Measurements from ENCODE around the gene RNF115.
"Not testable (repeated sequence)": the region's sequence is repeated elsewhere in the genome, so short reads cannot be mapped to it uniquely, and the experiment has no call there.

Gene RNF115

DNA sequence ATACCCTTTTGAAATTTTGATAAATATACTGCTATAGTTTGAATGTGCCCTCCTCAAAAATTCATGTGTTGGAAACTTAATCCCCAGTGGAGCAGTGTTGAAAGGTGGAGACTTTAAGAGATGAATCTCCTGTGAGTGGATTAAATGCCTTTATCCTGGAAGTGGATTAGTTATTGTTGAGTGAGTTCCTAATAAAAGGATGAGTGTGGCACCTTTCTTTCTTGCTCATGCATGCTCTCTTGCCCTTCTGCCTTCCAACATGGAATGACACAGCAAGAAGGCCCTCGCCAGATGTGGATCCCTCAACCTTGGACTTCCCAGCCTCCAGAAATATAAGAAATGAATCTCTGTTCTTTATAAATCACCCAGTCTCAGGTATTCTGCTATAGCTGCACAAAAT is 52.8 kb downstream of the RNF115 start:
- no peak for DNase-seq

DNA sequence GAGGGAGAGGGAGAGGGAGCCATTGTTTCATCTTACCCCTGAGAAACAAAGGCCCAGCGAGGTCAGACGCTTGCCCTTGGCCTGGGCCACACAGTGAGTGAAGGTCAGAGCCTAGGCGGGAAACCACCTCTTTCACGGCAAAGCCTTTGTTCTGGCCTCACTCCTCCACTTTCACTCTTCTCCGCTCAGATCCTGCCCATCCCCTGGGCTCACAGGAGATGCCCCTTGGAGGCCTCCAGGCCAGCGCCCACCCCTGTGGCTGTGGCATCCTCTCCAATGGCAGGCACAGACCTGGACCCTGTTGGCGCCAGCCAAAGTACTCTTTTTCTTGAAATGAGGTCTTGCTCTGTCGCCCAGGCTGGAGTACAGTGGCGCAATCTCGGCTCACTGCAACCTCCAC is 55.9 kb downstream of the RNF115 start:
- DNase-seq: not testable (repeated sequence)

DNA sequence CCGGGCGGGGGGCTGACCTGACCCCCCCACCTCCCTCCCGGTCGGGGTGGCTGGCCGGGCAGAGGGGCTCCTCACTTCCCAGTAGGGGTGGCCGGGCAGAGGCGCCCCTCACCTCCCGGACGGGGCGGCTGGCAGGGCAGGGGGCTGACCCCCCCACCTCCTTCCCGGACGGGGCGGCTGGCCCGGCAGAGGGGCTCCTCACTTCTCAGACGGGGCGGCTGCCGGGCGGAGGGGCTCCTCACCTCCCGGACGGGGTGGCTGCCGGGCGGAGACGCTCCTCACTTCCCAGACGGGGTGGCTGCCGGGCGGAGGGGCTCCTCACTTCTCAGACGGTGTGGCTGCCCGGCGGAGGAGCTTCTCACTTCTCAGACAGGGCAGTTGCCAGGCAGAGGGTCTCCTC is 57.0 kb downstream of the RNF115 start:
- not testable (repeated sequence) for DNase-seq

DNA sequence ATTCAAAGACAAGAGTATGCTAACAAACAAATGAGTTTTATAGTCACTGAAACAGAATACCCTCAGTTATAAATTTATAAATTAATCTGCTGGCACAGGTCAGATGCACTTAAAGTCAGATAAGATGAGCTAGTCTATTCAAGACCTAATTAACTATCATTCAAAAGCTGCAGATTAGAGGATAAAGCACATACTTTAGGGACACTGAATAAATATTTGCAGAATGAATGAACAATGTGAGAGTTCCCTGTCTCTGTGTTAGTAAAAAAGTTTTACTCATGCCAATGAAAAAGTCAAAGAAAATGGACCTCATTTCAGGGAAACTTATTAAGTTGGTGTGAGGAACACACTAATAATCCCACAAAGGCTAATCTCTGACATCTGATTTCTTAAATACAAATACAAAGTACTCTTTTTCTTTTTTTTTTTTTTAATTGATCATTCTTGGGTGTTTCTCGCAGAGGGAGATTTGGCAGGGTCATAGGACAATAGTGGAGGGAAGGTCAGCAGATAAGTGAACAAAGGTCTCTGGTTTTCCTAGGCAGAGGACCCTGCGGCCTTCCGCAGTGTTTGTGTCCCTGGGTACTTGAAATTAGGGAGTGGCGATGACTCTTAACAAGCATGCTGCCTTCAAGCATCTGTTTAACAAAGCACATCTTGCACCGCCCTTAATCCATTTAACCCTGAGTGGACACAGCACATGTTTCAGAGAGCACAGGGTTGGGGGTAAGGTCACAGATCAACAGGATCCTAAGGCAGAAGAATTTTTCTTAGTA is 58.1 kb downstream of the RNF115 start:
- DNase-seq: not testable (repeated sequence)

DNA sequence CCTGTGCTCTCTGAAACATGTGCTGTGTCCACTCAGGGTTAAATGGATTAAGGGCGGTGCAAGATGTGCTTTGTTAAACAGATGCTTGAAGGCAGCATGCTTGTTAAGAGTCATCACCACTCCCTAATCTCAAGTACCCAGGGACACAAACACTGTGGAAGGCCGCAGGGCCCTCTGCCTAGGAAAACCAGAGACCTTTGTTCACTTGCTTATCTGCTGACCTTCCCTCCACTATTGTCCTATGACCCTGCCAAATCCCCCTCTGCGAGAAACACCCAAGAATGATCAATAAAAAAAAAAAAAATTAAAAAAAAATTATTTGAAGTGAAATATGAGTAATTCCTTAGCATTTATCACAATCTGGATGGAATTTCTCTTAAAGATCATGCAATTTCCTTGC is 58.8 kb downstream of the RNF115 start:
- not testable (repeated sequence) for DNase-seq

DNA sequence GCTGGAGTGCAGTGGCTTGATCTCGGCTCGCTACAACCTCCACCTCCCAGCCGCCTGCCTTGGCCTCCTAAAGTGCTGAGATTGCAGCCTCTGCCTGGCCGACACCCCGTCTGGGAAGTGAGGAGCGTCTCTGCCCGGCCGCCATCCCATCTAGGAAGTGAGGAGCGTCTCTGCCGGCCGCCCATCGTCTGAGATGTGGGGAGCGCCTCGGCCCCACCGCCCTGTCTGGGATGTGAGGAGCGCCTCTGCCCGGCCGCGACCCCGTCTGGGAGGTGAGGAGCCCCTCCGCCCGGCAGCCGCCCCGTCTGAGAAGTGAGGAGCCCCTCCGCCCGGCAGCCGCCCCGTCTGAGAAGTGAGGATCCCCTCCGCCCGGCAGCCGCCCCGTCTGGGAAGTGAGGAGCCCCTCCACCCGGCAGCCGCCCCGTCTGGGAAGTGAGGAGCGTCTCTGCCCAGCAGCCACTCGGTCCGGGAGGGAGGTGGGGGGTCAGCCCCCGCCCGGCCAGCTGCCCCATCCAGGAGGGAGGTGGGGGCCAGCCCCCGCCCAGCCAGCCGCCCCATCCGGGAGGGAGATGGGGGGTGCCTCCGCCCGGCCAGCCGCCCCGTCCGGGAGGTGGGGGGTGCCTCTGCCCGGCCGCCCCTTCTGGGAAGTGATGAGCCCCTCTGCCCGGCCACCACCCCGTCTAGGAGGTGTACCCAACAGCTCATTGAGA is 59.5 kb downstream of the RNF115 start:
- DNase-seq: not testable (repeated sequence)

DNA sequence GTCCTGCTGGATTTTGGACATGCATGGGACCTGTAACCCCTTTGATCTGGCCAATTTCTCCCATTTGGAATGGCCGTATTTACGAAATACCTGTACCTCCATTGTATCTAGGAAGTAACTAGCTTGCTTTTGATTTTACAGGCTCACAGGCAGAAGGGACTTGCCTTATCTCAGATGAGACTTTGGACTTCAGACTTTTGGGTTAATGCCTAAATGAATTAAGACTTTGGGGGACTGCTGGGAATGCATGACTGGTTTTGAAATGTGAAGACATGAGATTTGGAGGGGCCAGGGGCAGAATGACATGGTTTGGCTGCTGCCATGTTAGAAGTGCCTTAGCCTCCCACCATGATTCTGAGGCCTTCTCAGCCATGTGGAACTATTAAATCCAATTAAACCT is 61.9 kb downstream of the RNF115 start:
- not testable (repeated sequence) for DNase-seq

DNA sequence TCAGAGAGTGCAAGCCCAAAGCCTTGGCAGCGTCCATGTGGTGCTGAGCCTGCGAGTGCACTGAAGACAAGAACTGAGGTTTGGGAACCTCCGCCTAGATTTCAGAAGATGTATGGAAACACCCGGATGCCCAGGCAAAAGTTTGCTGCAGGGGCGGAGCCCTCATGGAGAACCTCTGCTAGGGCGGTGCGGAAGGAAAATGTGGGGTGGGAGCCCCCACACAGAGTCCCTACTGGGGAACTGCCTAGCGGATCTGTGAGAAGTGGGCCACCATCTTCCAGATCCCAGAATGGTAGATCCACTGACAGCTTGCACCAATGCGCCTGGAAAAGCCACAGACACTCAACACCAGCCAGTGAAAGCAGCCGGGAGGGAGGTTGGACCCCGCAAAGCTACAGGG is 62.4 kb downstream of the RNF115 start:
- not testable (repeated sequence) for DNase-seq

DNA sequence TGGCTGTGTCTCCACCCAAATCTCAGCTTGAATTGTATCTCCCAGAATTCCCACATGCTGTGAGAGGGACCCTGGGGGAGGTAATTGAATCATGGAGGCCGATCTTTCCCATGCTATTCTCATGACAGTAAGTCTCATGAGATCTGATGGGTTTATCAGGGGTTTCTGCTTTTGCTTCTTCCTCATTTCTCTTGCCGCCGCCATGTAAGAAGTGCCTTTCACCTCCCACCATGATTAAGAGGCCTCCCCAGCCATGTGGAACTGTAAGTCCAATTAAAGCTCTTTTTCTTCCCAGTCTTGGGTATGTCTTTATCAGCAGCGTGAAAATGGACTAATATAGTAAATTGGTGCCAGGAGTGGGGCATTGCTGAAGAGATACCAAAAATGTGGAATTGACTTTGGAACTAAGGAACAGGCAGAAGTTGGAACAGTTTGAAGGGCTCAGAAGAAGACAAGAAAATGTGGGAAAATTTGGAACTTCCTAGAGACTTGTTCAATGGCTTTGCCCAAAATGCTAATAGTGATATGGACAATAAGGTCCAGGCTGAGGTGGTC is 63.4 kb downstream of the RNF115 start:
- not testable (repeated sequence) for DNase-seq

DNA sequence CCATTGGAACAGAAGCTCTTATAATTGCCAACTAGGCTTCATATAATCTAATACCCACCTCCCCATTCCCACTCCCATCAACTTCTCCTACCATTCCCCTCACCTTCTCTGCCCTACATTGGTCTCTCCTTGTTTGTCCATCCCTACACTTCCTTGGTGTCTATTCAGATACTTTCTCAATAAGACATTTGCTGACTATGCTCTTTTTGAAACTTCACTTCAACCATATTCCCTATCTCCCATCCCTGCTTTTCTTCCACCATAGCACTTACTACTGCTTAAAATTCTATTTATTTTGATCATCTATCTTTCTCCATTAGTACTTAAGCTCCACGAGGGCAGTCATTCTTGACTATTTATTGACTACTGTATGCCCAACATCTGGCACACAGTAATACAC is 64.2 kb downstream of the RNF115 start:
- no peak for DNase-seq

DNA sequence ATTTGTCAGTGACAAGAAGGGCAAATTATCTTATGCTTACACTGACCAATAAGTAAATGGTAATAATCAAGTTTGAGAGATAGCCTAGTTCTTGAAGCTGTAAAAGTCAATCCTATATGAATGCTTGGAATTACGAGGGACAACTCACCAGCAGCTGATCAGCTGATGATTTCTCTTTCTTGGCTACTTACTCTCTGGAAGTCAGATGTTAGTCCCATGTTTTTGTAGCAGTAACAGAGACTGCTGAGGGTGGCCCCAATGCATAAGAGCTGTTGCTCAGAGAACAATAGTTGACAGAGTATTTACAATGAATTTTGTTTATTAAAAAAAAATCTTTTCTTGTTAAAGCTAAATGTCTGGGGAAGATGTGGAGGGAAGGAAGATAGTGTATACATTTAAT is 65.3 kb downstream of the RNF115 start:
- DNase-seq: no peak

DNA sequence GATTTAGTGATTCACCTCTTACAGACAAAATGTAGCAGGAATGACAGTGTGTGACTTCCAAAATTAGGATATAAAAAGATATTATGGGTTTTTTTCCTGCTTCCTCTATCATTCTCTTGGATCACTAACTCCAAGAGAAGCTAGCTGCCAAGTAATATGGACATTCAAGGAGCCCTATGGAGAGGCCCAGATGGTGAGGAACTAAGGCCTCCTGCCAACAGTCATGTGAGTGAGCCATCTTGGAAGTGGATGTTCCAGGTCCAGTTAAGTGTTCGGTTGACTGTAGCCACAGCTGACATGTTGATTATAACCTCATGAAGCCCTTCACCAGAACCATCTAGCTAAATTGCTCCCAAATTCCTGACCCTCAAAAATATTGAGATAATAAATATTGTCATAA is 65.8 kb downstream of the RNF115 start:
- no peak for DNase-seq

DNA sequence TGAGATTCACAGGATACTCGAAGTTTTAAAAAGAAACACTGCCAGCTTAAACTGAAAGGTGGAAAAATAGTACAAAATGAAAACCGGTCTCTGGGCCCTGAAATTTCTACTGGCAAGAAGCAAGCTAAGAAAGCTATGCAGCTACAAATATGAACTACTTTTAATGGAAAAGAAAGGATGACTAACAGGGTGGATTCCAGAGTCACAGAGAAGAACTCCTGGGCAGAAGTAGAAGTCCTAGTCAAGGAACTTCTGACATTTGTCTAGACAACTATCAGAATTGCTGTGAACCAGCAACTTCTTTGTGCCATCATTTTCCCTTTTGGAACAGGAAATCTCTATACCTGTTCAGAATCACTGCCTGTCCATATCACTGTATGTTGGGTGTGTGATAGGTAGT is 66.5 kb downstream of the RNF115 start:
- DNase-seq: no peak

DNA sequence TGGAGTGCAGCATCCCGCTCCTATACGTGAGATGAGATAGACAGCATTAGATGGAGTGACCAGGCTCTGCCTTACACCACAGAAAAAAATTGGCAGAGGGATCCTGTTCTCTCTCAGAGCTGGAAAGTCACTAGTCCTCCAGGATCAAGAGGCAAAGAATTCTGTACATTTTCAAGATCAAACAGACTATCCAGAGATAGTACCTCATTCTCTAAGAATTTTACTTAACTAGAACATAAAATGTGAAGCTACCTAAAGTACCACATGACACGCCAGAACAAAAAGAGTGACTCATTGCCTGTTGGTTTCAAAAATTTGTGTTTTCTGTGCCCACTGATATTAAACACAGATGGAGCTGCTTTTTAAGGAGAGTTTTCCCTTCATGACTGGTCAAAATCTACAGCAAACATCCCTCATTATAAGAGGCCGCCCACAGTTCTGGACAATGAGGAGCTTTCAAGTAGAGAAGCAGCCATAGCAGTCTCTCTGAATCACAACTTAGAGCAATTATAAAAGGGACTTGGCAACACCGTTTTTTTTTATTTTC is 72.3 kb downstream of the RNF115 start:
- DNase-seq: no peak

DNA sequence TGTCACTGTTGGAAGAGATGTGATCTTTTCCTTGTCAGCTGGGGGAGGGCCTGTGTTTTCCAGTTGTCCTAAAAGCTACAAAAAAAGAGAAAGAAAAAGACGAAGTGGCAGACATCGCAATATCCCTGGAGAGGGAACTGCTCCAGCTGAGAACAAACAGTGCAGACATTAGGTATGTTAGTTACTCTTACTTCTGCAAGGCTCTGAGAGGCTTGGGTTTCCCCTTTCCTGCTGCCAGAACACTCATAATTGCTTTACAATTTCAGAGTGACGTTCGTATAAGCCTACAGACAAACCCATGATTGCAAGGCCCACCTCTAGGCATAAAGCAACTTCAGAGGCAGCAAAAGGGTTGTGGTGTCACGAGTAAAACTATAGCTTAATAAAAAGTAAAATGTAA is 73.5 kb downstream of the RNF115 start:
- DNase-seq: no peak

DNA sequence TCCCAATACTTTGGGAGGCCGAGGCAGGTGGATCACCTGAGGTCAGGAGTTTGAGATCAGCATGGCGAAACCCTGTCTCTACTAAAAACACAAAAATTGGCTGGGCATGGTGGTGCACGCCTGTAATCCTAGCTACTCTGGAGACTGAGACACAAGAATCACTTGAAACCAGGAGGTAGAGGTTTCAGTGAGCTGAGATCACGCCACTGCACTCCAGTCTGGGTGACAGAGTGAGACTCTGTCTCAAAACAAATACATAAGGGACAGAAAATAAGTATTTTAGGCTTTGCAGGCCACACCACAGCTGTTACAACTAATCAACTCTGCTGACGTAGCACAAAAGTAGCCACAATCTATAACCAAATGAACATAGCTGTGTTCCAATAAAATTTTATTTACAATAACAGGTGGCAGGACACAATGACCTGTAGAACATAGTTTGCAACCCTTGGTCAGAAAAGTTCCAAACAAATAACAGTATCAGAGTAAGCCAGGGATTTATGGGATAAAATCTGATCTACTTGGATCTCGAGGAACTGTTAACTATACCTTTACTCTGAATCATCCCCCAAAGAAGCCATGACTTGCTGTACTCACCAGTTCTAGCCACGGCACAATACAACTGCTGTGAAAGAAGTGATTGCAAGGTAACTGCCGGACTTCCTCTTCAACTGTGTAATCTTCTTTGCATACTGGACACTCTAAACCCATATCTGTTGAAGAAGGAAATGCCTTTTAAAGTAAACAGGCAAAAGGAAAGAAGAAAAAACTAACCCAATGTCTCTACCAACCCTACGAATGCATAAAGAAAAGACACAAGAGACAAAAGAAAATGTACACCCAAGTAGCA is 76.3 kb downstream of the RNF115 start:
- DNase-seq: no peak

DNA sequence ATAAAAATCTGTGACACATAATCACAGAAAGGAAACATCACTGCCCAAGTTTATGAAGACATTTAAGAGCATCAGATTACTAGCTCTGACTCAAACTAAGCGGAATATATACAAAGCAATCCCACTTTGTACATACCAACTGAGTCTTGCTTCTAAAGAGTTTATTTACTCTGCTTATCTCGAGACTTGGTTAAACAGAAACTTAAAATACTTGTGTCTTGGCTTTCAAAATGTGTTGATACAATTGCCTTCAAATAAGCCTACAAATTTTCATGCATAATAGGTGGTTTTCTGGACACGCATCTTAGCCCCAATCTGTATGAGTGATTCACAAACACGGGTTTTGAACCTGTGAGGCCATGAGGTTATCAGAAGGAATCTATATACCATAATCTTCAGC is 83.6 kb downstream of the RNF115 start:
- DNase-seq: no peak

DNA sequence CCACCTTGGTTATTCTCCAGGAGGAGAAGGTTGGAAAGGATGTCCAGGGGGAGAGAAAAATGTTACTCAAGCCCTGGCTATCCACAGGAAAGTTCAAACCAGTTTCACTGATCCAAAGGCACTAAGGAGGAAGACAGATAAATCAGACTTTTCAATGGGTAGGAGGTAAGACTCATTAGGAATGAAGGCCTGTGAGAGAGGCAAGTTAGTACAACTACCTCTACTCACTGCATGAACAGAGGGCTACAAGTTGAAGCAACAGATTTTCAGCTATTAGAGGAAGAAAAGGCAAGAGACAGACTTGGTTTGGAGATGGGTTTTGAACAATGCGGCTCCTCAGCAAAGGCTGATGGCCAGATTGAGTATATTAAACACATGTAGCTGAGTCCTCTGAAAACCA is 87.7 kb downstream of the RNF115 start:
- DNase-seq: no peak

DNA sequence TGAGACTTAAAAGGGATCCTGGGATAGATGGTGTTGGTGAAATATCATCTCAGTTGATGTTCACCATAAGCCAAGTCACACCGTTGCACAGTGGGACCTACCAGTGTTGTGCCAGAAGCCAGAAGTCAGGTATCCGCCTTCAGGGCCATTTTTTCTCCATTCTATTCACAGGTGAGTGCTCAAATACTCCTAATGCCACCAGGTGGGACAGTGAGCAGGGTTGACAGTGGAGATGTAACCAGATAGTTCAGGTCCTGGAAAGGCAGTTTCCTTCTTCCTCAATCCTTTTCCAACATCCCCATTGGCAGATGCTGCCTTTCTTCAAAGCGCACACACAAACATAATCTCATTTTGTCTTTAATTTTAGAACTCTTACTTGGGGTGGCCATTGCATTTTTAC is 93.0 kb downstream of the RNF115 start:
- DNase-seq: no peak

DNA sequence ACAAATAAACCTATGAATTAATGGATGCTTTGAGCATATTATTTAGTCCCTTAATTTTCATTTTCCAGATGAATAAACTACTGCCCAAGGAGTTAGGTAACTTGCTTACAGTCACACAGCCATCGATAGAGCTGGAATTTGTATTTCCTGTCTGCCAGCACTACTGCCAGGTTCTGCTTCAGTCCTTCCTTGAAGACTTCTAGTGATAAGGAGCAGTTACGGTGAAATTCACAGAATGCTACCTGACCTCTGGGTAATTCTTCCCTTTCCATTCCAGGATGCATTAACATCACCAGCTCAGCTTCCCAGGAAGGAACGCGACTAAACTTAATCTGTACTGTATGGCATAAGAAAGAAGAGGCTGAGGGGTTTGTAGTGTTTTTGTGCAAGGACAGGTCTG is 93.4 kb downstream of the RNF115 start:
- no peak for DNase-seq

DNA sequence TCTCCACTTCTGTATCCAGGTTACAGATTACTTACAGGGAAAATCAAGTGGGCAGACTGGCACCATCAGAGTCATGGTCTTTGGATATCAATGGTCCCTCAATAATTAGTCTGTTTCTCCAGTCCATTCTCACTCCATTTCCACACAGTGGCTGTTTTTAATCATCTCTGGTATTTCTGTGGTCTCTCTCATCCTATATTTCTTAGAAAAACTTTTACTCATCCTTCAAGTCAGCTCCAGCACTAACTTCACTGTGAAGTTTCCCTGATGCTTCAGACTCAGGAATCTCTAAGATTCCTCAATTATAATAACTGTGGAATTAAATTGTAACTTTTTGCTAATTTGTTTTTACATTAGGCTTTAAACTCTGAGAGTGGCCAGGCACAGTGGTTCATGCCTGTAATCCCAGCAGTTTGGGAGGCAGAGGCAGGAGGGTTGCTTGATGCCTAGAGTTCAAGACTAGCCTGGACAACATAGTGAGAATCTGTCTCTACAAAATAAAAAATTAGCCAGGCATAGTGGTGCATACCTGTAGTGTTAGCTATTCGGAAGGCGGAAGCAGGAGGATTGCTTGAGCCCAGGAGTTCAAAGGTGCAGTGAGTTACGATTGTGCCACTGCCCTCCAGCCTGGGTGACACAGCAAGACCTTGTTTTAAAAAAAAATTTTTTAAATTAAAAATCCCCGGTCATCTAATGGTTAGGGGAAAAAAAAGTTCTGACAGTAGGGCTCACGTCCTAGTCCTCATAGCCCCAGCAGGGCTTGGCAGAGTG is 94.0 kb downstream of the RNF115 start:
- no peak for DNase-seq

DNA sequence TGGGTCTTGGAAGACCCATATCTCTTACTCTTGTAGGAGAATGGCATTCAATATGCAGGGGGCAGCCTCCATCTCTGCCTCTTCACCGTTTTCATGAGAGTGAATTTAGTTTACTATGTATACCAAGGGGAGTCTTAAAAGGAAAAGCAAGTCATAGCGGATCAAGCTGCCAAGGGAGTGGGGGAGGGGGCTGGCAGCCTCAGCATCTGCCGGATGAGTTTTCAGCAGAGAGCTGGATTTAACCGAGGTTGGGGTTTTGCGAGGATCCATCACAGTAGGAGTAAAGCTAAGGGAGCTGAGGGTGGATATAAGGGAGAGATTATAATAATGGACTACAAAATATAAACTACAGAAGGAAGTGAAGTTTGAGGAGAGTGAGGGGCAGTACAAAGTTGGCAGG is 94.7 kb downstream of the RNF115 start:
- DNase-seq: no peak

Data from NK-92 treated with Interleukin-12 subunit alpha and Interleukin-12 subunit beta, amount 100 ng/mL, for 24 hours (cell line).